A549 treated with Mapracorat at 1 μM for 4 hours (cell line): ENCODE results near the gene UFM1. TPM values are rescaled to one million over a fixed set of nuclear protein-coding genes. Genes with fewer than 3 reads are reported as not detected.

Experiments used
- total RNA-seq: library from RNA; stranded (reverse); fragments of 200-300 nt; extraction: Qiagen RNA extraction; gene quantifications from 5 replicates; pipeline ENCODE4 v1.2.3, GENCODE V29; 2022

The UFM1 gene
- 23.5 to 31.1 TPM (median 24.5 TPM) in 5 replicates for total RNA-seq

DNA sequence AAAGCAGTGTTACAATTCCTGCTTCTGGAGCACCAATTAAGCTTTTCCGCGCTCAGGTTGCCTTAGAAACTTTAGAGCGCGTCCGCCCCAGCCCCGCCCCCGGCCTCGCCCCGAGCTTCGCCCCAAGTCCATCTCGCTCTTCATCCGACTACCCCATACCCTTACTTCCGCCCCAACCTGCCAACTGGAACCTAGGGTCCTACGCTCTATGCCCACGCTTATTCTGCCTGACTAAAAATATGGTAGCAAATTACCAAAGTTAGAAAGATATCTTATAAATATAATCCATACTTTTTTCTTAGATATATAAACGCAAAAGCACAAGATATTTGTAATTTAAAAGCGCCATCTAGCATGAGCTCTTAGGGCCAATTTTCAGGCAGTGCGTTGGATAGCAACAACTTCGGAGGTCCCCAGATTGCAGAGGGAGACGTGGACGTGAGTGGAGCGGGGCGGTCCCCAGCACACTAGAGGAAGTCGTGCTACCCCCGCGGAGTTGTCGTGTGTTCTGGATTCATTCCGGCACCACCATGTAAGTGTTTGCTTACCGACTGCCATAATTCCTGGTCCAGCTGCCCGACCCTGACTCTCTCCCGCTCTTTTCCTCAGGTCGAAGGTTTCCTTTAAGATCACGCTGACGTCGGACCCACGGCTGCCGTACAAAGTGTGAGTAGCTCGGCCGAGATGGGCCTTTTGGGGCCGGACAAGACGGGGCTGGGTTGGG, at the start of gene UFM1:
TSS of gene UFM1 (plus strand) at position 462 of the 724 bp plus-strand sequence. CDS start at position 531, 69 bp downstream.

